Measurements from ENCODE around the gene RPS2.

DNA sequence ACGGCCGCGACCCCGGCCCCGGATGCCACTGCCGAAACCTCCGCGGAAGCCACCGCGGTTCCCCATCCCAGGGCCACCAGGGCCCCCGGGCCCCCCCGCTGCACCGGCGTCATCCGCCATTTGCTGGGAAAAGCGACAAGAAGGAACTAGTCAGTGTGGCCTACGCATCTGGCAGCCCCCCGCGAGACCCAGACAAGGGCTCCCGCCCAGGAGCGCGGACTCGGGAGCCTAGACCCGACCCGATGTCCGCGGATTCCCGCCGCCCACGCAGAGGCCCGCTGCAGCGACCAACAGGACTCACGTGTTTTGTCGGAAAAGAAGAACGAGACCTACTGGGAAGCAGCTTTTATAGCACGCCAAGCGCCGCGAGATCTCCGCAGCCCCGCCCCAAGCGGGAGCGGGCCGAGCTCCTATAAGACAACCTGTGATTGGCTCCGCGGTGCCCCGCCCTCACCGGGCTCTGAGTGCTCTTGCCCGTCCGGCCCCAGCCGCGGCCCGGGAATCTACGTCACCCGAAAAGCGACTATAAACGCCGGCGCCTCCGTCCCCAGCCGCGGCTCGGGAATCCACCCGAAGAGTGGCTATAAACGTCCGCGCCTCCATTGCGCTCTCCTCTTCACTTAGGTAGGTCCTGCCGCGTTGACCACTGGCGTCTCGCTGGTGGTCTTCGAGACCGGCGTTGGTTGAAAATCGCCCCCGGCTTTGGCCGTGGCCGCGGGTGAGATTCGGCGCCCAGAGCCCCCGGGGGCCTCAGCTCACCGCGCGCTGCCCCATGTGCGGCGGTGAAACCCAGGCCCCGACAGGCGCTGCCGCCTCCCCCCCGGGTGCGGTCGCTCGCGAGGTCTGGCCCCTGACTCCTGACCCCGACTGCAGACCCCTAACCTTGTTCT lies at the start of gene RPS2:
- TF ChIP-seq, protein P1, sequence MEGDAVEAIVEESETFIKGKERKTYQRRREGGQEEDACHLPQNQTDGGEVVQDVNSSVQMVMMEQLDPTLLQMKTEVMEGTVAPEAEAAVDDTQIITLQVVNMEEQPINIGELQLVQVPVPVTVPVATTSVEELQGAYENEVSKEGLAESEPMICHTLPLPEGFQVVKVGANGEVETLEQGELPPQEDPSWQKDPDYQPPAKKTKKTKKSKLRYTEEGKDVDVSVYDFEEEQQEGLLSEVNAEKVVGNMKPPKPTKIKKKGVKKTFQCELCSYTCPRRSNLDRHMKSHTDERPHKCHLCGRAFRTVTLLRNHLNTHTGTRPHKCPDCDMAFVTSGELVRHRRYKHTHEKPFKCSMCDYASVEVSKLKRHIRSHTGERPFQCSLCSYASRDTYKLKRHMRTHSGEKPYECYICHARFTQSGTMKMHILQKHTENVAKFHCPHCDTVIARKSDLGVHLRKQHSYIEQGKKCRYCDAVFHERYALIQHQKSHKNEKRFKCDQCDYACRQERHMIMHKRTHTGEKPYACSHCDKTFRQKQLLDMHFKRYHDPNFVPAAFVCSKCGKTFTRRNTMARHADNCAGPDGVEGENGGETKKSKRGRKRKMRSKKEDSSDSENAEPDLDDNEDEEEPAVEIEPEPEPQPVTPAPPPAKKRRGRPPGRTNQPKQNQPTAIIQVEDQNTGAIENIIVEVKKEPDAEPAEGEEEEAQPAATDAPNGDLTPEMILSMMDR (IDR thresholded peaks at IDR 0.05) = no peak
- TF ChIP-seq POLR2A (IDR thresholded peaks at IDR 0.05) = peak in 1 of 2 donors; percentile 98

All from lower leg skin (tissue), 3 donors.